Smooth muscle cell (in vitro differentiated cells): ENCODE measurements around the gene IRF7. TPM values are rescaled to one million over a fixed set of nuclear protein-coding genes. Genes with fewer than 3 reads are reported as not detected.

Experiments
- DNase-seq: peaks from one replicate; lab custom pipeline; 2025; ENCODE audit not compliant: unreplicated experiment; lab: John Stamatoyannopoulos, UW
- H2AFZ ChIP-seq: fragments of 200-600 bp; sonication (generic); 2 replicates; pipeline ENCODE4 v1.6.0; 2016; ENCODE audit warnings: antibody characterized with exemption, low read depth, mild to moderate bottlenecking
- H3F3A ChIP-seq: fragments of 200-600 bp; sonication (generic); 2 replicates; pipeline ENCODE4 v1.6.0; 2017; ENCODE audit warnings: antibody characterized with exemption, low read depth
- H3K27ac ChIP-seq: fragments of 200-600 bp; sonication (generic); 2 replicates; pipeline ENCODE4 v1.5.1; 2016; ENCODE audit warnings: low read depth, mild to moderate bottlenecking
- H3K27me3 ChIP-seq: fragments of 200-600 bp; sonication (generic); 2 replicates; pipeline ENCODE4 v1.6.1; 2016; ENCODE audit warnings: low read depth, mild to moderate bottlenecking
- H3K36me3 ChIP-seq: fragments of 200-600 bp; sonication (generic); 2 replicates; pipeline ENCODE4 v1.5.1; 2016; ENCODE audit warnings: low read depth
- H3K4me1 ChIP-seq: fragments of 200-600 bp; sonication (generic); 2 replicates; pipeline ENCODE4 v1.5.1; 2016; ENCODE audit warnings: low read depth
- H3K4me2 ChIP-seq: fragments of 200-600 bp; sonication (generic); 2 replicates; pipeline ENCODE4 v1.6.0; 2016; ENCODE audit warnings: mild to moderate bottlenecking
- H3K4me3 ChIP-seq: fragments of 200-600 bp; sonication (generic); 2 replicates; pipeline ENCODE4 v1.5.1; 2016; ENCODE audit warnings: mild to moderate bottlenecking
- H3K79me2 ChIP-seq: fragments of 200-600 bp; sonication (generic); 2 replicates; pipeline ENCODE4 v1.6.0; 2016; ENCODE audit warnings: low read depth, mild to moderate bottlenecking
- H3K9ac ChIP-seq: fragments of 200-600 bp; sonication (generic); 2 replicates; pipeline ENCODE4 v1.6.0; 2016; ENCODE audit warnings: low read depth
- H3K9me3 ChIP-seq: fragments of 200-600 bp; sonication (generic); replicated peaks from 2 replicates; pipeline ENCODE4 v1.5.1; 2016; ENCODE audit warnings: low read depth
- H4K20me1 ChIP-seq: fragments of 200-600 bp; sonication (generic); 2 replicates; pipeline ENCODE4 v1.6.0; 2016; ENCODE audit warnings: low read depth
- CTCF ChIP-seq: fragments of 200-600 bp; sonication (generic); IDR thresholded peaks from 2 replicates; pipeline ENCODE4 v1.5.1; 2017; ENCODE audit warnings: borderline replicate concordance, mild to moderate bottlenecking, antibody characterized with exemption; ENCODE audit not compliant: insufficient read depth, poor library complexity, severe bottlenecking
- WGBS: methylation state at CpG from one replicate; pipeline ENCODE4 v1.1.7; 2016; ENCODE audit warnings: low lambda C conversion rate; 5-methylcytosine and 5-hydroxymethylcytosine counted together
- polyA plus RNA-seq: library from polyadenylated mRNA; unstranded; fragments of >200 nt; fragmentation: Nextera tagmentation; extraction: Ambion mirVana; gene quantifications from 2 replicates; pipeline ENCODE4 v1.2.1, GENCODE V29; 2016
- total RNA-seq: library from RNA; depleted of rRNA; stranded (reverse); fragments of >200 nt; gene quantifications from 2 replicates; pipeline ENCODE4 v1.2.3, GENCODE V29; 2014

IRF7 gene
- total and polyA plus RNA-seq, 2 experiments from 2014 or later = 7.1 to 14.3 TPM

- Histone ChIP-seq H3K36me3 (no peaks in the 10 kb centered on the region), H2AFZ (no peak overlapping the region), H4K20me1 (peaks cover 48% of the 10 kb centered on the region), H3K79me2 (no peaks in the 10 kb centered on the region), H3K9ac (peak overlapping the region; percentile 85), H3K4me3 (peak overlapping the region; percentile 82), H3K4me2 (peak overlapping the region; percentile 87), H3K27me3 (no peaks in the 10 kb centered on the region), H3K4me1 (peaks cover 7% of the 10 kb centered on the region), H3K27ac (peak overlapping the region; percentile 85), H3F3A (peaks cover 14% of the 10 kb centered on the region), H3K9me3 (no peaks in the 10 kb centered on the region)
- no peak for DNase-seq
- TF ChIP-seq CTCF = no peak
- WGBS = 87% methylated on average over 52 of the region's 68 CpGs
Observed at GRCh38 chr11:614623-615503, 887 bp downstream of the IRF7 start.

DNA sequence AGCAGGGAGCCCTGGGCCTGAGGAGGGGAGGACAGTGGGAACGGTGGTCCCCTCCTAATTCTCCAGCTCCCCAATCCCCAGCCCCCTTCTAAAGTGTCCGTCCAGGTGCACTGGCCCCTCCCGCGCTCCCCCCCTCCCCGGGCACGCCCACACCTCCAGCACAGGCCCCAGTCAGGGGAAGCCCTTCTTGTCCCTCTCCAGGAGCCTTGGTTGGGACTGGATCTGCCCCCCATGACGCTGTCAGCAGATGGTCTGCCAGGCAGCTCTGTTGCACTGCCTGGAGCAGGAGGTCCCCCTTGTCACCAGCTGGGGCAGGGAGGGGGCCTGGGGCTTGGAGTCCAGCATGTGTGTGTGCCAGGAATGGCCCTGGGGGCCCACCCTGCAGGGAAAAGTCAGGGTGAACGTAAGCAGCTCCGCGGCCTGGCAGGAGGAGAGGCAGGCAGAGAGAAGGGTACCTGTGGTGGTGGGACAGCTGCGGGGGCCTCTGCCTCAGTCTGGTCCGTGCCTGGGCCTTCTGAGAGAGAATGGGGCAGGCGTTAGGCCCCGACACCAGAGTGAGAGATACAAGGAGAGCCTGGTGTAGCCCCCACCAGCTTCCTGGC is 1.6 kb downstream of the IRF7 start:
- H2AFZ ChIP-seq = no peak overlapping the region
- no peak overlapping the region for H3K9ac ChIP-seq
- no peak overlapping the region for H3K4me2 ChIP-seq
- H3K9me3 ChIP-seq = no peaks in the 10 kb centered on the region
- H3K27me3 ChIP-seq = no peaks in the 10 kb centered on the region
- no peak overlapping the region for H3K4me3 ChIP-seq
- peaks cover 7% of the 10 kb centered on the region for H3K4me1 ChIP-seq
- H3K27ac ChIP-seq = no peak overlapping the region
- 83% methylated on average over 13 of the region's 14 CpGs for WGBS
- H3K79me2 ChIP-seq = no peaks in the 10 kb centered on the region
- H3F3A ChIP-seq = peaks cover 14% of the 10 kb centered on the region
- TF ChIP-seq CTCF = no peak
- peaks cover 48% of the 10 kb centered on the region for H4K20me1 ChIP-seq
- no peak for DNase-seq
- no peaks in the 10 kb centered on the region for H3K36me3 ChIP-seq

DNA sequence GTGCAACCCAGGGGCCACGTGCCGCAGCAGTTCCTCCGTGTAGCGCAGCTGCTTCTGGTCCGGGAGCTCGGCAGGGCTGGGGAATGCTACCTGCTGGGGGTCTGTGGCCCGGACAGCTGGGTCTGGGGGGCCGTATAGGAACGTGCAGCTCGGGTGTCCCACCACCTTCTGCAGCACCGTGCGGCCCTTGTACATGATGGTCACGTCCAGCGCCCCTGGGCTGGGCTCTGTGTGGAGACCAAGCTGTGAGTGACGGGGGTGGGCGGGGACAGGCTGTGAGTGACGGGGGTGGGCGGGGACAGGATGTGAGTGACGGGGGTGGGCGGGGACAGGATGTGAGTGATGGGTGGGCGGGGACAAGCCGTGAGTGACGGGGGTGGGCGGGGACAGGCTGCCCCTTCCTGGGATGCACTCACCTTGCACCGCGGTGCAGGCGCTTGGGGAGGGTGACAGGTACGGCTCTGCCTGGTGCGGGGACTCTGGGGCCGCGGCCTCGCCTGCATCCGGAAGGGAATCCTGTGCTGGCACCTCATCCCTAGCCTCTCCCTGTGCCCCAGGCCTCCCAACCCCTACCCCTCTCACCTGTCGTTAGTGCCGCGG is 2.3 kb downstream of the IRF7 start:
- Histone ChIP-seq H3K79me2 (no peaks in the 10 kb centered on the region), H4K20me1 (peaks cover 48% of the 10 kb centered on the region), H3K36me3 (no peaks in the 10 kb centered on the region), H3K9ac (no peak overlapping the region), H3K27me3 (no peaks in the 10 kb centered on the region), H3K4me1 (peaks cover 7% of the 10 kb centered on the region), H3K9me3 (no peaks in the 10 kb centered on the region), H3K4me3 (no peak overlapping the region), H3K4me2 (no peak overlapping the region), H2AFZ (no peak overlapping the region), H3F3A (peaks cover 14% of the 10 kb centered on the region), H3K27ac (no peak overlapping the region)
- no peak for DNase-seq
- no peak for TF ChIP-seq CTCF
- 49% methylated on average over 29 of the region's 36 CpGs for WGBS
